NCI-H187 treated with DMSO at 0.1 percent for 48 hours (cell line): Measurements from ENCODE around the gene FBRSL1.

Experiments
- DNase-seq: peaks from one replicate; lab custom pipeline; 2025; lab: John Stamatoyannopoulos, UW

FBRSL1 gene

GRCh38 chr12:132558042-132558856 is 68.3 kb downstream of the FBRSL1 start:
- DNase-seq, result no peak

GRCh38 chr12:132558861-132559623 is 69.1 kb downstream of the FBRSL1 start:
- no peak for DNase-seq

- DNase-seq, result no peak
Observed at GRCh38 chr12:132559652-132560363, 69.9 kb downstream of the FBRSL1 start.

GRCh38 chr12:132560364-132560613 is 70.3 kb downstream of the FBRSL1 start:
- no peak for DNase-seq

- DNase-seq, result peak; percentile 55
Observed at GRCh38 chr12:132560614-132561426, 70.9 kb downstream of the FBRSL1 start.
